ENCODE measurements around the gene OOSP4A.

- TF ChIP-seq CTCF (IDR thresholded peaks at IDR 0.05), result no peak
- TF ChIP-seq ZFX (IDR thresholded peaks at IDR 0.05; ENCODE audit: borderline replicate concordance), result no peak
These were observed 19.4 kb downstream of the OOSP4A start for GRCh38 chr11:59983212-59983611.

Measured in 22Rv1 (cell line).